Measurements from ENCODE around the gene ANGPTL2. TPM values are rescaled to one million over a fixed set of nuclear protein-coding genes. Genes with fewer than 3 reads are reported as not detected.

The ANGPTL2 gene
- total and polyA plus RNA-seq, 2 of the 4 experiments (the other 2 are of a cell fraction), result 9.5 to 25.1 TPM

DNA sequence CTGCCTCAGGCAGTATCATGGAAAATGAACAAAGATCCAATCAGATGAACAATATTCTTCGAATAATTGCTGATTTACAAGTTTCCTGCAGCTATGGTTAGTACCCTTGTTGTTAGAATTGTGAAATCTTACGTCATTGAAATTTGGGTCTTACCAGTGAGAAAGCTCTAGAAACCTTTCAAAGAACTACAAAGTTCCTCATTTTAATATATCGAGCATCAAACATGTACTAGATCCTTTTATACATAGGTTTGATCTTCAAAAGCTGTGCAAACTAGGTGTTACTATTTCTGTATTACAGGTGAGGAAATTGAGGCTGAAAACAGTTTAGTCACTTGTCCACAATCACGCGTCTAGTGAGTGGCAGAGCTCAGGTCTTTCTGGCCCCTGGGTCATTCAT lies 43.7 kb upstream of the ANGPTL2 start:
- Histone ChIP-seq H4K8ac (ENCODE audit: low read depth in 2 of 2, low read length in 2 of 2) (no peak overlapping the region), H3K4me3 (ENCODE audit: insufficient read depth, low read depth, low read length) (no peak overlapping the region), H3K9me3 (ENCODE audit: control insufficient read depth, insufficient read depth, low read length) (no peaks in the 10 kb centered on the region), H4K20me1 (ENCODE audit: insufficient read depth, low read length) (no peaks in the 10 kb centered on the region), H3K36me3 (ENCODE audit: control insufficient read depth, insufficient read depth, low read length) (no peaks in the 10 kb centered on the region), H2BK5ac (ENCODE audit: low read depth, low read length, poor library complexity, severe bottlenecking) (no peak overlapping the region), H2BK15ac (ENCODE audit: low read depth, low read length) (no peak overlapping the region), H3K14ac (replicated peaks; ENCODE audit: low read depth, low read length) (no peak overlapping the region), H3K27ac (ENCODE audit: insufficient read depth, low read length) (no peak overlapping the region), H2AK5ac (ENCODE audit: low read depth, low read length) (no peak overlapping the region), H3K23ac (ENCODE audit: low read depth, low read length) (no peak overlapping the region), H3K4me2 (ENCODE audit: low read depth, low read length) (no peak overlapping the region), H2AK9ac (replicated peaks; ENCODE audit: low read depth, low read length, poor library complexity) (no peak overlapping the region), H3K18ac (ENCODE audit: low read depth, low read length) (no peak overlapping the region), H2BK120ac (ENCODE audit: low read depth, low read length) (no peak overlapping the region), H3K27me3 (ENCODE audit: control insufficient read depth, insufficient read depth, low read length) (no peaks in the 10 kb centered on the region), H3K9ac (ENCODE audit: low read depth, low read length) (no peak overlapping the region), H2BK20ac (ENCODE audit: low read depth, low read length) (0 out of 2 replicates have a peak overlapping the region, but pooled peaks have one; percentile 3), H3K4me1 (ENCODE audit: control insufficient read depth, insufficient read depth, low read length) (peaks cover 6% of the 10 kb centered on the region), H4K91ac (ENCODE audit: insufficient read depth, low read depth, low read length) (no peak overlapping the region), H4K5ac (ENCODE audit: low read depth, low read length) (no peak overlapping the region), H3K4ac (ENCODE audit: low read depth, low read length) (no peak overlapping the region), H3K79me1 (ENCODE audit: low read depth in 1 of 2, low read length in 2 of 2) (no peaks in the 10 kb centered on the region), H2AFZ (replicated peaks; ENCODE audit: low read length, poor library complexity) (no peak overlapping the region), H3K9me1 (ENCODE audit: insufficient read depth, low read length) (peaks cover 17% of the 10 kb centered on the region), H3K56ac (ENCODE audit: extremely low read depth, insufficient read depth, low read length) (no peak overlapping the region)
- in situ Hi-C loops (cut with MboI; ENCODE audit: low sequenced_read_pairs), result no loop called here
- intact Hi-C loops (cut with micrococcal nuclease), result no loop called here
- DNase-seq (no peak), ATAC-seq (ENCODE audit: low read depth) (no peak)
- no peak for TF ChIP-seq RAD21 (IDR thresholded peaks at IDR 0.05; ENCODE audit: low read length)
- TF ChIP-seq CEBPB (IDR thresholded peaks at IDR 0.05; ENCODE audit: low read depth, low read length), result no peak
- no peak for TF ChIP-seq NFE2L2 (IDR thresholded peaks at IDR 0.05; ENCODE audit: low read depth, low read length)
- no peak for TF ChIP-seq MXI1 (IDR thresholded peaks at IDR 0.05; ENCODE audit: borderline replicate concordance, low read depth, low read length)
- ChIA-PET POLR2A (ENCODE audit: unreplicated experiment) (no interaction called here), CTCF (interaction anchor here (1.5 kb wide), 1 partner anchor 8 kb away, joined by 3 read pairs; no protein-coding TSS in a partner anchor)
- dilution Hi-C loops (cut with HindIII; ENCODE audit: low sequenced_read_pairs, unreplicated experiment), result no loop called here
- no TSS peak for BruUV-seq (replicated peaks)
- WGBS, 2 experiments (ENCODE audit: extremely low coverage in 2 of 2, insufficient read length in 1 of 2), result 100% methylated on average over 2 of the region's 5 CpGs; no CpG with 5 or more reads in 1 of the 2 experiments
